HG02981 (cell line): Measurements from ENCODE around the gene INPP5K.
"Not testable (repeated sequence)": the region's sequence is repeated elsewhere in the genome, so short reads cannot be mapped to it uniquely, and the experiment has no call there.

Experiments
- ATAC-seq: cut with Tn5 transposase; IDR thresholded peaks from one replicate; pipeline ENCODE4 v1.9.1; 2021; ENCODE audit warnings: mild to moderate bottlenecking, moderate library complexity; ENCODE audit not compliant: unreplicated experiment

INPP5K gene

GRCh38 chr17:1508709-1509108 lies 7.7 kb downstream of the INPP5K start:
- not testable (repeated sequence) for ATAC-seq

- no peak for ATAC-seq
These were observed 9.7 kb downstream of the INPP5K start for GRCh38 chr17:1506649-1507267.

GRCh38 chr17:1505586-1505985 lies 10.8 kb downstream of the INPP5K start:
- ATAC-seq = no peak

- ATAC-seq = no peak
These were observed 11.5 kb downstream of the INPP5K start for GRCh38 chr17:1504866-1505265.

- no peak for ATAC-seq
These were observed 12.7 kb downstream of the INPP5K start for GRCh38 chr17:1503699-1504098.

GRCh38 chr17:1498869-1499268 lies 17.5 kb downstream of the INPP5K start:
- ATAC-seq = no peak

- ATAC-seq = no peak
These were observed 18.2 kb downstream of the INPP5K start for GRCh38 chr17:1498233-1498632.

GRCh38 chr17:1497831-1498230 lies 18.6 kb downstream of the INPP5K start:
- ATAC-seq = no peak

GRCh38 chr17:1496869-1497268 lies 19.5 kb downstream of the INPP5K start:
- no peak for ATAC-seq

GRCh38 chr17:1495265-1495989 lies 21.0 kb downstream of the INPP5K start:
- ATAC-seq = no peak

GRCh38 chr17:1494736-1495253 lies 21.6 kb downstream of the INPP5K start:
- ATAC-seq = no peak

GRCh38 chr17:1494203-1494602 lies 22.2 kb downstream of the INPP5K start:
- no peak for ATAC-seq

GRCh38 chr17:1493291-1493980 lies 23.0 kb downstream of the INPP5K start:
- no peak for ATAC-seq

- no peak for ATAC-seq
These were observed 23.9 kb downstream of the INPP5K start, which contains the start of gene MYO1C for GRCh38 chr17:1492249-1493206. Gene MYO1C, minus strand, starts transcription at chr17:1492686. Its CDS starts 199 bp downstream, at chr17:1492487.

- peak; percentile 38 for ATAC-seq
These were observed 24.8 kb downstream of the INPP5K start for GRCh38 chr17:1491443-1492248.

GRCh38 chr17:1490643-1491442 lies 25.6 kb downstream of the INPP5K start:
- ATAC-seq = peak; percentile 35

GRCh38 chr17:1488826-1489270 lies 27.6 kb downstream of the INPP5K start:
- ATAC-seq = no peak

- no peak for ATAC-seq
These were observed 28.2 kb downstream of the INPP5K start for GRCh38 chr17:1487939-1488825.
